GM10266 (cell line): ENCODE measurements around the gene ZNF865.
A peak's percentile ranks its signal among the peaks of the same experiment; 100 is the strongest.

Experiments used
- DNase-seq: peaks from one replicate; pipeline ENCODE4 v3.0.0; 2012; ENCODE audit errors: extremely low spot score
- CTCF ChIP-seq: IDR thresholded peaks from 2 replicates; pipeline ENCODE4 v1.5.1; 2012; ENCODE audit warnings: mild to moderate bottlenecking, low read depth; ENCODE audit not compliant: control insufficient read depth, insufficient read depth; ENCODE audit errors: missing control alignments

The ZNF865 gene

DNA sequence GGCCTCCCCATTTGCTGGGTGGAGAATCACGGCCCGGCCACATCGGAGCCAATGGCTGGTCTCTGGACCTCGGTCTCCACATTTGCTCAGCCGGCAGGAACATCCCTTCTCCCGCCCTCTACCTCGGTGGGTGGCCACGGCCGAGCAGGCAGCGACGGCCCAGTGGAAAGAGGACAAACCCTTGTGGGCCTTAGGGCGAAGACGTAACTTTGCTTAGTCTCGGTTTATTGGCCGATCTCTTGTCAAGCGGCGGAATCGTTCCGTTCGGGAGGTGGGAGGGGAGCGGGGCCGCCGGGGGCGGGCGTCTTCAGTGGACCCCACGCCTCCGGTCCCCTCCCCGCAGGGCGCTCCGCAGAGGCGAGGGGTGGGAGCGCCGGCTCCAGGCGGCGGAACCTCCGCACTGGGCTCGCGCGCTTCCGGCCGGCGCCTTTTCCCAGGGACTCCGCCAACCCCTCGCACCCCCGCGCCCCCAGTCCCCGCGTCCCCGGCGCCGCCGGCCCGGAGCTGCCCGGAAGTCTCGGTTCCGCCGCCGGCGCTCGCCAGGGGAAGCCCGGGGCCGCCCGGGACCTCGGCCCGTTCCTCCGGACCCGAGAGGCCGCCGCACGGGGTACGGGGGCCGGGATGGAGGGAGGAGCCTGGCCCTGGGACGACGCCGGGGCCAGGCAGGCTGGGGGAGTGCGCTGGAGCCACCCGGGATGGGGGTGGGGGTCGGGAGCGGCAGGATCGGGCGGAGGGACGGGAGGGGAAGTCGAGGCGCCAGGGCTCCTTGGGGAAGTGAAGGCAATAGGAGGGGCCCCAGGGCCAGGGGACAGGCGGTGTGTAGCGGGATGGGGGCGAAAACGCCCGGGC is 35.4 kb downstream of the ZNF865 start, which contains the start of gene ZNF580:
ZNF580 (plus strand) TSS at position 426 of the 849 bp plus-strand sequence. CDS start 1,507 bp downstream, outside the sequence.
- TF ChIP-seq CTCF = no peak
- peak; percentile 81 for DNase-seq

DNA sequence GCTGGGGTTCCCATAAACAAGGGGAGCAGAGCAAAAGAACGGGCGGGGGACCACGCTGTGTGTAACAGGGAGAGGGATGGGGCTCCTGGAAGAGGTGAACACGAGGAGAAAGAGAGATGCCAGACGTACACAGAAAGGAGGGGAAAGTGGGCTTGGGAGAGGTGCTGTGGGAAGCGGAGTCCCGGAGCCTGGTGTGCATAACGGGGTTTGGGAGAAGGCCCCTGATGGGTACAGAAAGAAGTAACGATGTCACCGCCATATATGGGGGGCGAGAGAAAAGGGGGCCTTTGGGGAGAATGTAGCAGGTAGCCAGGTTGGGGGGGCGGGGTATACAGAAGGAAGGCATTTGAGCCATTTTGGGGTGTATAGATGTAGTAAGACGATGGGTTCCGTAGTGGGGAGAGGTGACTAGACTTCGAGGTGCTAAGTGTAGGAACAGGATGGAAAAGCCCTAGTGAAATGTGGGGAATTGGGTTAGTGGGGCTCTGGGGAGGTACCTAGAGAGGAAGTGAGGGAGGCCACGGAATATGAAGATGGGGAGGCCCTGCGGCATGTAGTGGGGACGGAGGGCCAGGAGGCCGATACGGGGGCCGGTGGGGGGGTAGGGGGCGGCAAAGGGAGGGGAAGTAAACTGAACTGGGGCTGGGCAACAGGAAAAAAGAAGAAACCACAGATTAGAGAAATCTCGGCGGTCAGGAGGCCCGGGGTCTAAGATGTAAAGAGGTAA is 36.1 kb downstream of the ZNF865 start:
- DNase-seq = peak; percentile 53
- TF ChIP-seq CTCF = no peak

DNA sequence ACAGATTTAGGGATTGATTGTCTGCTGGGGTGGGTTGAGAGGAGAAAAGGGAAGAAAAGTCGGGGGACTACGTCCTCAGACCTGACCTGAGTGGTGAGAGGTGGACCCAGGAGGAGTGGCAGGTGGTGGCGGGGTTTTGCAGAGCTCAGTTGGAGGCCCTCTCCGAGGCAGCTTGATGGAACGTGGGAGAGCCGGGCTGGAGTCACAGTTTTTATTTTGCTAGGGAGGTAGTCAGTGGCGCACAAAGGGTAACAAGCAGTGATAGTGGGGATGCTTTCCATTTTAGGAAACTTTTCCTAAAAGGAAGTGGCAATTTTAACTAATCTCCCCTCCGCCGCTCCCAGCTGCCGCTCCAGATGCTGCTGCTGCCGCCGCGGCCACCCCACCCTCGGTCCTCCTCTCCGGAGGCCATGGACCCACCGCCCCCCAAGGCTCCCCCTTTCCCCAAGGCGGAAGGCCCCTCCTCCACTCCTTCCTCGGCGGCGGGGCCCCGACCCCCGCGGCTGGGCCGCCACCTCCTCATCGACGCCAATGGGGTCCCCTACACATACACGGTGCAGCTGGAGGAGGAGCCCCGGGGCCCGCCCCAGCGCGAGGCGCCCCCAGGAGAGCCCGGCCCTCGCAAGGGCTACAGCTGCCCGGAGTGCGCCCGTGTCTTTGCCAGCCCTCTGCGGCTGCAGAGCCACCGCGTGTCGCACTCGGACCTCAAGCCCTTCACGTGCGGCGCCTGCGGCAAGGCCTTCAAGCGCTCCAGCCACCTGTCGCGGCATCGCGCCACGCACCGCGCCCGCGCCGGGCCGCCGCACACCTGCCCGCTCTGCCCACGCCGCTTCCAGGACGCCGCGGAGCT is 36.9 kb downstream of the ZNF865 start:
- DNase-seq = peak; percentile 50
- TF ChIP-seq CTCF = no peak

GRCh38 chr19:55643003-55643886 is 37.8 kb downstream of the ZNF865 start, which contains the start of gene ZNF581:
ZNF581 (plus strand) TSS chr19:55643649; CDS start chr19:55644572, 923 bp downstream.
- TF ChIP-seq CTCF = no peak
- DNase-seq = peak; percentile 91

DNA sequence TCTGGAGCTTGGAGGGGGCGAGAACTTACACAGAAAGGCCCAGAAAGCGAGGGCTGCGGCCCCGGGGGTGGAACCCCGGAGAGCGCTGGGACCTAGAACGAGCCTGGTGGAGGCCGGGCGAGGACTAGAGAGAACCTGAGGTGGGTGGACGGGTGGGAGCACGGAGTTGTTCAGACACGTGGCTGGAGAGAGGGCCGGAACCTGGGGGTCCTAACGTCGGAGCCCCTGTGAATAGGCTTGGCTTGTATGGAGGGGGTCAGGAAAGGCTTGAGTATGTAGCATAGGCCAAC is 38.4 kb downstream of the ZNF865 start:
- no peak for DNase-seq
- TF ChIP-seq CTCF = no peak

DNA sequence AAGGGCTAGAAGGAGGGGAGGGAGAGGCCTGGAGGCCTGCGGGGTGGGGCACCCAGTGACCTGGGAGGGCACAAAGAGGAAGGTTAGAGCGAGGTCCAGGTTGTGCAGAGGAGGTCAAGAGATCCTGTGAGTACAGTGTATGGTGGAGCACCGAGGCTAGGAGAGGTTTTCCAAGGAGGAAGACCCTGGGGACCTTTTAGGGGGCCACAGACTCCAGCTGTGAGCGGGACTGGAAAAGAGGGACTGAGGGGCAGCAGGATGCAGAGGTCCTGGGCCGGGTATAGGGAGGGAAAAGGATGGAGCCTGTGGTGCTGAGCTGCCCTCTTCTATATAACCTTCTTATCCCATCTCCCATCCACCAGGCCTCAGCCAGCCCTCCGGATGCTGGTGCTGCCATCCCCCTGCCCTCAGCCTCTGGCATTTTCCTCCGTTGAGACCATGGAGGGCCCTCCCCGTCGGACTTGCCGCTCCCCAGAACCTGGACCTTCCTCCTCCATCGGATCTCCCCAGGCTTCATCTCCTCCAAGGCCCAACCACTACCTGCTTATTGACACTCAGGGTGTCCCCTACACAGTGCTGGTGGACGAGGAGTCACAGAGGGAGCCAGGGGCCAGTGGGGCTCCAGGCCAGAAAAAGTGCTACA is 38.9 kb downstream of the ZNF865 start:
- no peak for DNase-seq
- TF ChIP-seq CTCF = no peak
